Measurements from ENCODE around the gene TMEM266. TPM values are rescaled to one million over a fixed set of nuclear protein-coding genes. Genes with fewer than 3 reads are reported as not detected.

Gene TMEM266
- total and polyA plus RNA-seq, 2 of the 4 experiments (the other 2 are of a cell fraction): not detected

GRCh38 chr15:76127880-76128279, 68.1 kb downstream of the TMEM266 start:
- H2BK5ac ChIP-seq (ENCODE audit: low read depth, low read length, poor library complexity, severe bottlenecking): no peak overlapping the region
- no peak for ATAC-seq (ENCODE audit: low read depth)
- BruUV-seq (replicated peaks): no TSS peak

More at GRCh38 chr15:76127880-76128279, 68.1 kb downstream of the TMEM266 start:
- POLR2A ChIA-PET (ENCODE audit: unreplicated experiment): no interaction called here
- H4K91ac ChIP-seq (ENCODE audit: insufficient read depth, low read depth, low read length): no peak overlapping the region
- H2AK9ac ChIP-seq (replicated peaks; ENCODE audit: low read depth, low read length, poor library complexity): no peak overlapping the region
- no peak overlapping the region for H3K56ac ChIP-seq (ENCODE audit: extremely low read depth, insufficient read depth, low read length)
- CTCF ChIA-PET: interaction anchor here (0.9 kb wide), 1 partner anchor 12 kb away, joined by 4 read pairs; no protein-coding TSS in a partner anchor
- H3K23ac ChIP-seq (ENCODE audit: low read depth, low read length): no peak overlapping the region
- WGBS, 2 experiments (ENCODE audit: extremely low coverage in 2 of 2, insufficient read length in 1 of 2): 43% methylated on average over 1 of the region's 4 CpGs; no CpG with 5 or more reads in 1 of the 2 experiments
- H4K8ac ChIP-seq (ENCODE audit: low read depth in 2 of 2, low read length in 2 of 2): no peak overlapping the region
- H2BK20ac ChIP-seq (ENCODE audit: low read depth, low read length): no peak overlapping the region
- no peaks in the 10 kb centered on the region for H3K79me1 ChIP-seq (ENCODE audit: low read depth in 1 of 2, low read length in 2 of 2)
- H2BK15ac ChIP-seq (ENCODE audit: low read depth, low read length): no peak overlapping the region
- H3K14ac ChIP-seq (replicated peaks; ENCODE audit: low read depth, low read length): no peak overlapping the region
- in situ Hi-C loops (cut with MboI; ENCODE audit: low sequenced_read_pairs) (no loop called here), dilution Hi-C loops (cut with HindIII; ENCODE audit: low sequenced_read_pairs, unreplicated experiment) (no loop called here), intact Hi-C loops (cut with micrococcal nuclease) (no loop called here)
- H4K5ac ChIP-seq (ENCODE audit: low read depth, low read length): no peak overlapping the region
- no peaks in the 10 kb centered on the region for H3K9me1 ChIP-seq (ENCODE audit: insufficient read depth, low read length)
- H3K18ac ChIP-seq (ENCODE audit: low read depth, low read length): no peak overlapping the region
- no peak overlapping the region for H3K4me3 ChIP-seq (ENCODE audit: insufficient read depth, low read depth, low read length)
- H3K27ac ChIP-seq (ENCODE audit: insufficient read depth, low read length): no peak overlapping the region
- H4K20me1 ChIP-seq (ENCODE audit: insufficient read depth, low read length): no peaks in the 10 kb centered on the region
- H3K4me1 ChIP-seq (ENCODE audit: control insufficient read depth, insufficient read depth, low read length): no peaks in the 10 kb centered on the region
- H3K36me3 ChIP-seq (ENCODE audit: control insufficient read depth, insufficient read depth, low read length): no peaks in the 10 kb centered on the region
- TF ChIP-seq SMC3 (IDR thresholded peaks at IDR 0.05; ENCODE audit: low read depth, low read length) (no peak), RCOR1 (IDR thresholded peaks at IDR 0.05; ENCODE audit: insufficient replicate concordance, low read length) (no peak), NFE2L2 (IDR thresholded peaks at IDR 0.05; ENCODE audit: low read depth, low read length) (no peak), MXI1 (IDR thresholded peaks at IDR 0.05; ENCODE audit: borderline replicate concordance, low read depth, low read length) (no peak), CTCF (conservative IDR thresholded peaks at IDR 0.05; ENCODE audit: low read depth, low read length) (no peak), MAZ (IDR thresholded peaks at IDR 0.05; ENCODE audit: borderline replicate concordance, low read depth, low read length) (no peak), FOS (IDR thresholded peaks at IDR 0.05; ENCODE audit: low read depth, low read length) (no peak), CHD1 (IDR thresholded peaks at IDR 0.05; ENCODE audit: low read depth, low read length) (no peak), USF2 (IDR thresholded peaks at IDR 0.05; ENCODE audit: low read depth, low read length) (no peak), BHLHE40 (IDR thresholded peaks at IDR 0.05; ENCODE audit: low read depth, low read length) (no peak), POLR2A (IDR thresholded peaks at IDR 0.05; ENCODE audit: low read depth, low read length) (no peak)
- H2AK5ac ChIP-seq (ENCODE audit: low read depth, low read length): no peak overlapping the region
- H2BK120ac ChIP-seq (ENCODE audit: low read depth, low read length): no peak overlapping the region
- peaks cover 24% of the 10 kb centered on the region for H3K27me3 ChIP-seq (ENCODE audit: control insufficient read depth, insufficient read depth, low read length)
- no peak overlapping the region for H2AFZ ChIP-seq (replicated peaks; ENCODE audit: low read length, poor library complexity)
- no peak overlapping the region for H3K4me2 ChIP-seq (ENCODE audit: low read depth, low read length)
- H3K9ac ChIP-seq (ENCODE audit: low read depth, low read length): no peak overlapping the region
- peaks cover 5% of the 10 kb centered on the region; the same call in 1 of the 2 replicates for H3K9me3 ChIP-seq (ENCODE audit: control insufficient read depth, insufficient read depth, low read length)
- no peak for DNase-seq
- no peak overlapping the region for H3K4ac ChIP-seq (ENCODE audit: low read depth, low read length)
